ENCODE measurements around the gene SNX19.
A peak's percentile ranks its signal among the peaks of the same experiment; 100 is the strongest.

Gene SNX19

DNA sequence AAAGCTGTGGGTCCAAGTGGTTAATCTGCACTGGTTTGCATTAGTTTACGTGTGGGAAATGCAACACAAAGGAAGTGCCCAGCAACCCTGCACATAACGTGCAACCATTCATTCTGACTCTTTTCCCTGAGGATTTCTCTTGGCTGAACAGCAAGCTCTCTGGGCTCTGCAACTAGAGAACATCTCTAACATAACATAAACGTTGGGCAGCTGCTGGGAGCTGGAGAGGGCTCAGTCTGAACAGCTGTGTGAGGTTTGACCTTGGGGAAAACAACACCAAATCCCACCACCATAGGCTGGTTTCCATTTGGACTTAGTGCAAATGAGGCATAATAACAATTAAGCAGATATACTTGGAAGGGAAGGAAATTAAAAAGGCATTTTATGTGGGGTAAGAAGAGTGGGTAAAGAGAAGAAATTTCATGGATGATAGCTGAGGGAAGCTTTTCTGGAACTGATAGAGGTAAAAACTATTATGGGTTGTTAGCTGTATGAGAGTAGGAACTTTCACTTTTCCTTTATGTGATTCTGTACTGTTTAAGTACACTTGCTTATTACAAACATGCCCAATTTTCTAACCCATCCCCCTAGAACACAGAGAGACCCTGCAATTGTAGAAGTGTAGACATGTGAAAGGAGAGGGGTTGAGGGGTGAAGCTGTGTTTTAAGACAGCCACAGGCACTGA, 76.2 kb downstream of the SNX19 start:
- no peak for DNase-seq (ENCODE audit: low read depth)

DNA sequence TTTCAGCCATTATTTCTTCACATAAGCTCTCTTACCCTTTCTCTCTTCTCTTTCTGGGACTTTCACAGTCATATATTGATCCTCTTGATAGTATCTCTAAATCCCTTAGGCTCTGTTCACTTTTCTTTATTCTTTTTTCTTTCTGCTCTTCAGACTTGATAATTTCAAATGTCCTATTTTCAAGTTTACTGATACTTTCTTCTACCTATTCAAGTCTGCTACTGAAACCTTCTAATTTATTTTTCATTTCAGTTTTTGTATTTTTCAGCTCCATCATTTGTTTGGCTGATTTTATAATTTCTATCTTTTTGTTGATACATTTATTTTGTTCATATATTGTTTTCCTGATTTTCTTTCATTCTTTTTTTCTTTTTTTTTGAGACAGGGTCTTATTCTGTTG, 79.1 kb downstream of the SNX19 start:
- DNase-seq (ENCODE audit: low read depth) = no peak

- DNase-seq (ENCODE audit: low read depth) = peak; percentile 61
These were observed 81.4 kb downstream of the SNX19 start for GRCh38 chr11:130834886-130835285.

GRCh38 chr11:130832566-130833425, 83.5 kb downstream of the SNX19 start:
- no peak for DNase-seq (ENCODE audit: low read depth)

DNA sequence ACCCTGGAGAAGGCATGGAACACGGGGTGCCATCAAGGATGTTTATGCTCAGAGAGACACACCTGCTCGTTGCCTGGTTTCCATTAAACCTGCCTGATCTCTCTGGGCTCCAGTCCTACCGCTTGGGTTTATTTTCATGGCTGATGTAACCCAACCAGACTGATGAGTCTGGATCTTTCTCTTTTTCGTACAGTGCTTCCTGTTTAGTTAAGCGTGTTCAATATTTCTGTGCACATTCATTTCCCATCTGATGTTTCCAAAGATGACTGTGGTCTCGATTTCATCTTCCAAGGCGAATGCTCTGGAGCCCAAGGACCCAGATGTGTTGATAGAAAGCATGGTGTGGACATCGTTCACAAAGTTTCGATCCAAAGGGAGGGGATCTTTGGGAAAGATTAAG, 84.3 kb downstream of the SNX19 start:
- no peak for DNase-seq (ENCODE audit: low read depth)

DNA sequence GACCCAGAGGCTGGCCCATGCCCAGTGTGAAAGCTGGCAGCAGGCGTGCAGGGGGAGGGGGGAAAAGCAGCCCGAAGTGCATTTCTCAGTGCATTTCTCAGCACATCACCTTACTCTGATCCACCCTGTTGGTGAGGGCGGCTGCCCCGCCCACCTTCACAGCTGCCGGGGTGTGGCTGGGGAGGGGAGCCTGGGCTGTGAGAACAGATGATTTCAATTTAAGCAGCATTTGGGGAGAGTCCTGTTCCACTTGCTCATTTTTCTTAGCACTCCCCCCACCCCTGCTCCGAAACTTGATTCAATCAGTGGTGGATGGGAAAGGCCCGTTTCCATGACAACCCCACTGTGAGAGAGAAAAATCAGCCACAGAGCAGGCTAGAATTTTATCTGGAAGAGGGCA, 84.8 kb downstream of the SNX19 start:
- DNase-seq (ENCODE audit: low read depth) = no peak

DNA sequence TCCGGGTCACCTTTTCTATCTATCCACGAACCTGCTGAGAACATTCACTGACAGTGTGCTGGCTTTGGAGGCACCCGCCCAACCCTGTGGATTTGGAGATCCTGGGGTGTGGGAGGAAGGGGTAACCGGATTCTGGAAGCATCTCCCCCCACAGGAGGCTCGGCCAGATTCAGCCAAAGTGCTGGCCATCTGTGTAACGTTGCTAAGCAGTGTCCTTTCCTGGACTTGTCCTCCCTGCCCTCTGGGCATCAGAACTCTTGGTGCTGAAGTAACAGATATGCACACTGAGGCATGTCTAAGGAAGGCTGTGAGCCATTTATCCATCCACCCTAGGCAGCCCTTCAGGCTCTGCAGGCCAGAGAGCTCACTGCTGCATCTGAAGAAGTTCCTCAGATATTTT, 85.7 kb downstream of the SNX19 start:
- DNase-seq (ENCODE audit: low read depth) = no peak

DNA sequence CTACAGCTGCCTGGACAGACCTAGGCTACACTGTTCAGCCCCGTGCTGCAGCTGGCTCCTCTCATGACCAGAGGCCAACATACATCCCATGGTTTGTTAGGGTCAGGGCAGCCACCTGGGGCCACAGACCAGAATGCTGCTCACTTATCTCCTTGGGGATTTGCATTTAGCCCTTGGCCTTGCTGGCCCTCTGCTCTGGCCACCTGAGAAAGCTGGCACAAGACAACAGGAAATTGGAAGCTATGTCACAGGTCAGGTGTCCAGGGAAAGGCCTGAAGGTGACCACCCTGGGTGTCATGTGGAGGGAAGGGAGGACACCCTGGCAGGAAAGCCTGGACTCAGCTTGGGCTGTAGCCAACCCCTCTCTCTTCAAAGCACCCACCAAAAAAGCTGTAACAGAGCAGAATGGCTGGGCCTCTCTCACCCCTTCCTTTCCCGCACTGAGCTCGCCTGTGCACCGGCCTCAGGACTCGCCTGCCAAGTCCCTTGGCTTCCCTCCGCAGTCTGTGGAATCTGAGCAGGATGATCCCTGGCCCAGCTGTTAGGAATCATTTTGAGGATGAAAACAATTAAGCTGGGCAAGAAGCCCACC, 86.3 kb downstream of the SNX19 start:
- no peak for DNase-seq (ENCODE audit: low read depth)

DNA sequence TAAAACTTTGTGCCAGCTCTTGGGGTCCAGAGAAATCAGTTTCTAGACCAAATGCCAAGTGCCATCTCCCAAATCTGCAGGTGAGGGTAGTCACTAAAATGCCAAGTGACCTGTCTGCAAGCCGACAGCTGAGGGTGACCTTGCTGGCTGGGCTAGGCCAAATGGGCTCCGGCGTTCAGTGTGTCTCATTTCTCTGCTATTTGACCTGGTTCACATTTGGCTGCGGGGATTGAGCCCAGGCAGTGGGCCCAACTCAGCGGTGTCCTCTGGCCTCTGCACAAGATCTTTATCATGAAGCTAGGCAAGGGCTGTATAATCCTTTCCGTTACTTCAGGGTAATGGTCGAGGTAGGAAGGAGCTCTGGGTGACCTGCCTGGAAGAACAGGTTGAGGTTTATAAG, 87.5 kb downstream of the SNX19 start:
- no peak for DNase-seq (ENCODE audit: low read depth)

DNA sequence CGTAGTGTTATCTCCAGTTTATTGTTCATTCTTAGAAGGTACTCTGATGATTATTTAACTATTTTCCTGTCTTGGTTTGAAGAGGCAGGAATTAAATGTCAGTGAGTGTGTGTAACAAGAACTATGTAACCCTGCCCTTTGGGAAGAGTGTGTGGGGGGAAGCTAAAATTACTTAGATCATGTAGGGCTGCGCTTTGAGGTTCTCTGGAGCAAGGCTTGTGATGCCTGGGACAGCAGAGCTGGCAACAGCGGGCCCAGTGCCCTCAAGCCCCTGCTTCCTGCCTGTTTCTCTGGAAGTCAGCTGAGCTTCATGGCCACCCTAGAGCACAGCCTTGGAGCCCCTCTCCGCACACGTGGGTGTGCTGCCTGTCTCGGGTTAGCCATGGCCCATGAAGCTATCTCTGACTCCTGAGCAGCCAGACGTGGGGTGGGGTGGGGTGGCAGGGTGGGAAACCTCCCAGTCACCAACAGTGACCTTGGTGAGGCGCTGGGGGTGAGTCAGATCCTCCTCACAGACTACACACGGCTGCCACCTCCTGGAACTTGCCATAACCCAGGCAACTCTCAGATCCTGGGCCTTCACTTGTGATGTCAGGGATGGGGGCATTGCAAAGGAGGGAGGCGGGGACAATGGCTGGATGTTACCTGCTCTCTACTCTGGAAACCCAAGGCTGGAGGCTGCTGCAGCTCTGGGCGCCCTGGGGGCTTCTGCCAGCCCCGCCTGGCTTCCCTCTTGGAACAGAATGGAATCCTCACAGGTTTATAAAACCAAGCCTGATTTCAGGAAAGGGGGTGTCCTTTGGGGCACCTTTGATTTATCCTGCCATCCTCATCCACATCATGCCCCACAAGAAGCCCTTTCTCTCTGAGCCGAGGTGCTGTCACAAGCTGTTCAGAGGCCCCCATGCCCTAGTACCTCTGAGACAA, 88.6 kb downstream of the SNX19 start:
- peak; percentile 73 for DNase-seq (ENCODE audit: low read depth)

GRCh38 chr11:130826572-130826971, 89.7 kb downstream of the SNX19 start:
- no peak for DNase-seq (ENCODE audit: low read depth)

DNA sequence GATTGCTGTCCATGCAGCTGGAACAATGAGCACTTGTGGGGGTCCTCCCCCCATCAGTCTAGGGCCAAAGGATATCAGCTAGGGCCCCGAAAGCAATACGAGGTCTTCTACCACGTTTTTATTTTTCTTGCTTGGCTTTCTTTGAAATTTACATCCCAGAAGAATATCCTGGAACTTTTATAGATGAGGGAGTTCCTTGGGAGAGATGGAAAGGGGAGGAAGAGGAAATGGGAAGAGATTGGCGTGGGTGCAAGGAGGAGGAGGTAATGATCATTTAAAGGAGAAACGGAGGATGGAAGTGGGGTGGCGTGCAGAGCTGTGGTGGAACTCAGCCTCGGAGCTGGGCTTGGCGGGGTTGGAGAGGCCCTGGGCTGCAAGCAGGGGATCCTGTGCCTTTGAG, 90.3 kb downstream of the SNX19 start:
- no peak for DNase-seq (ENCODE audit: low read depth)

GRCh38 chr11:130825561-130825960, 90.7 kb downstream of the SNX19 start:
- DNase-seq (ENCODE audit: low read depth) = no peak
